ENCODE measurements around the gene TDRD10.

The TDRD10 gene

GRCh38 chr1:154502066-154502743 lies at the start of gene TDRD10, which contains the start of gene SHE:
Gene TDRD10, plus strand, starts transcription at chr1:154502219. Its CDS starts 4,685 bp downstream, at chr1:154506904.
Gene SHE, minus strand, starts transcription at chr1:154502412. Its CDS starts 386 bp downstream, at chr1:154502026.
- Histone ChIP-seq H2AFZ (ENCODE audit: low read depth, low read length) (no peak within 1 kb of the TSS), H3K27me3 (ENCODE audit: insufficient read depth, low read length, poor library complexity) (peaks cover 3% of the 10 kb centered on the region), H3K27ac (ENCODE audit: low read length) (no peak within 1 kb of the TSS), H3K79me2 (ENCODE audit: insufficient read depth, low read length) (no peaks in the 10 kb centered on the region), H3K9me3 (ENCODE audit: insufficient read depth, low read length, severe bottlenecking) (no peaks in the 10 kb centered on the region), H3K4me2 (ENCODE audit: insufficient read depth, low read length) (no peak within 1 kb of the TSS), H3K4me3 (ENCODE audit: low read depth in 1 of 2, low read length in 2 of 2) (no peak within 1 kb of the TSS), H4K20me1 (ENCODE audit: insufficient read depth, low read length) (no peaks in the 10 kb centered on the region), H3K9ac (ENCODE audit: low read depth, low read length) (no peak within 1 kb of the TSS), H3K36me3 (ENCODE audit: insufficient read depth, low read length) (no peaks in the 10 kb centered on the region), H3K4me1 (ENCODE audit: insufficient read depth, low read length) (no peaks in the 10 kb centered on the region)
- no peak for DNase-seq
- no peak for ATAC-seq (ENCODE audit: insufficient read depth, low read depth)
- TF ChIP-seq CTCF (IDR thresholded peaks at IDR 0.05; ENCODE audit: borderline replicate concordance, extremely low read depth, low read length, poor library complexity, severe bottlenecking), result no peak

GRCh38 chr1:154453161-154453560 lies 48.9 kb upstream of the TDRD10 start:
- no peak overlapping the region for H2AFZ ChIP-seq (ENCODE audit: low read depth, low read length)
- H3K4me2 ChIP-seq (ENCODE audit: insufficient read depth, low read length), result no peak overlapping the region
- no peak overlapping the region for H3K4me3 ChIP-seq (ENCODE audit: low read depth in 1 of 2, low read length in 2 of 2)
- TF ChIP-seq CTCF (IDR thresholded peaks at IDR 0.05; ENCODE audit: borderline replicate concordance, extremely low read depth, low read length, poor library complexity, severe bottlenecking), result no peak
- TF ChIP-seq EZH2 (IDR thresholded peaks at IDR 0.05; ENCODE audit: borderline replicate concordance, low read depth, low read length, severe bottlenecking), result no peak
- H4K20me1 ChIP-seq (ENCODE audit: insufficient read depth, low read length), result no peaks in the 10 kb centered on the region; the same call in 1 of the 2 replicates
- no peaks in the 10 kb centered on the region for H3K79me2 ChIP-seq (ENCODE audit: insufficient read depth, low read length)
- no peak for DNase-seq
- H3K4me1 ChIP-seq (ENCODE audit: insufficient read depth, low read length), result peaks cover 2% of the 10 kb centered on the region; the same call in 1 of the 2 replicates
- ATAC-seq (ENCODE audit: insufficient read depth, low read depth), result no peak
- H3K36me3 ChIP-seq (ENCODE audit: insufficient read depth, low read length), result no peaks in the 10 kb centered on the region
- H3K9ac ChIP-seq (ENCODE audit: low read depth, low read length), result no peak overlapping the region
- no peaks in the 10 kb centered on the region for H3K9me3 ChIP-seq (ENCODE audit: insufficient read depth, low read length, severe bottlenecking)
- peaks cover 8% of the 10 kb centered on the region for H3K27me3 ChIP-seq (ENCODE audit: insufficient read depth, low read length, poor library complexity)
- no peak overlapping the region for H3K27ac ChIP-seq (ENCODE audit: low read length)

GRCh38 chr1:154453574-154454352 lies 48.3 kb upstream of the TDRD10 start:
- Histone ChIP-seq H3K36me3 (ENCODE audit: insufficient read depth, low read length) (no peaks in the 10 kb centered on the region), H3K27ac (ENCODE audit: low read length) (no peak overlapping the region), H2AFZ (ENCODE audit: low read depth, low read length) (no peak overlapping the region), H3K9ac (ENCODE audit: low read depth, low read length) (no peak overlapping the region), H3K79me2 (ENCODE audit: insufficient read depth, low read length) (no peaks in the 10 kb centered on the region), H3K4me1 (ENCODE audit: insufficient read depth, low read length) (peaks cover 2% of the 10 kb centered on the region; the same call in 1 of the 2 replicates), H3K4me2 (ENCODE audit: insufficient read depth, low read length) (no peak overlapping the region), H3K27me3 (ENCODE audit: insufficient read depth, low read length, poor library complexity) (peaks cover 8% of the 10 kb centered on the region), H4K20me1 (ENCODE audit: insufficient read depth, low read length) (no peaks in the 10 kb centered on the region; the same call in 1 of the 2 replicates), H3K4me3 (ENCODE audit: low read depth in 1 of 2, low read length in 2 of 2) (no peak overlapping the region), H3K9me3 (ENCODE audit: insufficient read depth, low read length, severe bottlenecking) (no peaks in the 10 kb centered on the region)
- no peak for ATAC-seq (ENCODE audit: insufficient read depth, low read depth)
- DNase-seq, result no peak
- TF ChIP-seq EZH2 (IDR thresholded peaks at IDR 0.05; ENCODE audit: borderline replicate concordance, low read depth, low read length, severe bottlenecking) (no peak), CTCF (IDR thresholded peaks at IDR 0.05; ENCODE audit: borderline replicate concordance, extremely low read depth, low read length, poor library complexity, severe bottlenecking) (no peak)
